Activated CD8-positive, alpha-beta memory T cell treated with anti-CD3 and anti-CD28 coated beads, Interleukin-2, amount 50 U/mL, for 24 hours (primary cell): ENCODE results near the gene ACVRL1.

Source experiments
- DNase-seq: peaks from one replicate; pipeline ENCODE4 v3.0.0-alpha.2; 2020; ENCODE audit errors: extremely low read depth

The ACVRL1 gene

GRCh38 chr12:51907083-51907855, at the start of gene ACVRL1:
Gene ACVRL1 (plus strand): TSS chr12:51907504. CDS start chr12:51912475, 4,971 bp downstream.
- no peak for DNase-seq

DNA sequence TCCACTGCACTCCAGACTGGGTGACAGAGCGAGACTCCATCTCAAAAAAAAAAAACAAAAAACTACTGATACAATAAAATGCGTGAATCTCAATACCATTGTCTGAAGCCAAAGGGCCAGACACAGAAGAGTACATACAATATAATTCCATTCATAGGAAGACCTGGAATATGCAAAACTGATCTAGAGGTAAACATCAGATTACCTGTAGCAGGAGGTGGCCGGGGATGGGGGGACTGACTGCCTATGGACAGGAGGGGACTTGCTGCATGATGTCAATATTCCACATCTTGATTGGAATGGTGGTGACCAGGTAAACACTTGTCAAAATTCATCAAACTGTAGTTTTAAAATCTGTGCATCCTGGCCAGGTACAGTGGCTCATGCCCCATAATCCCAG, 46.3 kb upstream of the ACVRL1 start:
- DNase-seq = no peak

- no peak for DNase-seq
Observed at GRCh38 chr12:51862947-51863346, 44.4 kb upstream of the ACVRL1 start.

DNA sequence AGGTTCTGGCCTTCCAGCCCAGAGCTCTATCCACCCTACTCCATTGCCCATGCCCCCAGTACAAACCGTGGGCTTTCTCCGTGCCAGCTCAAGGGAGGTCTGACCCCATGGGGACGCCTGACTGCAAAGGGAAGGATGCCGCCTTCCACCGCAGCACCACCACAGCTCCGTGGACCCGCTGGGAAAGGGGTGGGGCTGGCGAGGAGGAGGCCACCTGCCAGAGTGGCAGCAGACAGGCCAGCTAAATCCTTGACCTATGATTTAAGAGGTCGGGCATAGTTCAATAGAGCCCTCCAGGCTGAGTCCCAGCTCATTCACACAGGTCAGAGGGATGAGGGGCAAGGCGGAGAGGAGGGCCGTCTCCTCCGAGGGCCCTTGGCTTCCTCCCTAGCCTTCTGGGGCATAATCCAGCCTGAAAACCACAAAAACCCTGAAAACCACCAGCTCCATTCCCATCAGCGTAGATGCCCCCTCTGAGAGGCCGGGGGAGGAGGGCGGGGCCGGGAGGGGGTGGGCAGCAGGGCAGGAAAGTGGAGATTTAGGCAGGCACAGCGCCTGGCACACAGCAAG, 43.9 kb upstream of the ACVRL1 start:
- no peak for DNase-seq

- DNase-seq = no peak
Observed at GRCh38 chr12:51863933-51864832, 43.1 kb upstream of the ACVRL1 start.

DNA sequence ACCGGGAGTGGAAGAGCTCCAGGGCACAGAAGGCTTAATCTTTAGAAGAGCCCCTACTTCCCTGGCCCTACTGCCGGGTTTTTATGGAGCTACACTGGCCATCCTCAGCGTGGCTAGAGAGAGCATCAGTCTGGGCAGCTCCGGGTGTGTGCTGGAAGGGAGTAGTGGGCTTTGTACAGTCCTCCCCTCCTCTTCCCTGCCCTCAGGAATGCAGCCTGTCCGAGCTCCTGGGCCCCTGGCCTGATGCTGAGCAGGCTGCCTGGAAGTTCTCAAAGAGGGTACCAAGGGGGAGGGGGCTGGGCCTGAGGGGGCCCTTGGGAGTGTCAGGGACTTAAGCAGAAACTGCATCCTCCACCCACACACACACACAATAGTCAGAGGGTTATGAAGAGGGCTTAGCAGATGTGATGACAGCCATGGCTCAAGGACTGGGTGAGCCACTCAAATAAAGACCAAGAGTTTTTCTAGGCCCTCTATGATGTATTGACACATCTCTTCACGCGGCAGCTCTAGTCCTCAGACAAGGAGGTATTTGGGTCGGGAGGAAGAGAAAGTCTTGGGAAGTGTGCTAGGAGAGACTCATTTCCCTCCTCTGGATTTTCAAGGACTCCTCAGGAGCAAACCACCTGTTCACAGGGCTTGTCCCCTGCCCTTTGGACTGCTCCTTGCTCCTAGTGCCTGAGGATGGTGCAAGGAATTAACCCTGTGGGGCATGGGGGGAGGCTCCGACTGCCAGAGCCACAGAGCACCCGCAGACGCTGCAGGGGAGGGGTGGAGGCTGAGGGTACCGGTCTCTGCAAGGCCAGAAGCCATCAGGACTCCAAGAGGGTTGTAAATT, 42.3 kb upstream of the ACVRL1 start:
- DNase-seq = no peak

DNA sequence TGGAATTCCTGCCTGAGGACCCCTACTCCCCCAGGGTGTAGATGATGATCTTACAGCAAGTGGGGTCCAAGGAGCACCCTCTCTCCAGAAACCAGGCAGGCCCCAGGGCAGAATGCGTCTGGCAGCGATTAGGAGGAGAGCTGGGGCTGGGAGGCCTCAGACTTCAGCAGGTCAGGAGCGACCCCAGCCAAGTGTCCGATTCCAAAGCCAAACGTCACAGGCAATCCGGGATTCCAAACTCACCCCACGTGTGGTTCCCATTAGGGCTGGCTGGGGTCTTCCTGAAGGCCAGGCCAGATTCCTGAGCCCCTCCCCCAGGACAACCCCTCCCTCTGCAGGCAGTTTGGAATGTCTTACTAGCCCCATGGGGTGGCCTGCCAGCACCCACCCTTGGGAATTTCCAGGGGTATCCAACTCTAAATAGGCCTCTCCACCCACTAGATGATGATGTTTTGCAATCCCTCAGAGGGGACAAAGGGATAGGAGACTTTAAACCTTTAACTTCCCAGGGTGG, 41.5 kb upstream of the ACVRL1 start:
- no peak for DNase-seq

- no peak for DNase-seq
Observed at GRCh38 chr12:51866324-51866723, 41.0 kb upstream of the ACVRL1 start.

DNA sequence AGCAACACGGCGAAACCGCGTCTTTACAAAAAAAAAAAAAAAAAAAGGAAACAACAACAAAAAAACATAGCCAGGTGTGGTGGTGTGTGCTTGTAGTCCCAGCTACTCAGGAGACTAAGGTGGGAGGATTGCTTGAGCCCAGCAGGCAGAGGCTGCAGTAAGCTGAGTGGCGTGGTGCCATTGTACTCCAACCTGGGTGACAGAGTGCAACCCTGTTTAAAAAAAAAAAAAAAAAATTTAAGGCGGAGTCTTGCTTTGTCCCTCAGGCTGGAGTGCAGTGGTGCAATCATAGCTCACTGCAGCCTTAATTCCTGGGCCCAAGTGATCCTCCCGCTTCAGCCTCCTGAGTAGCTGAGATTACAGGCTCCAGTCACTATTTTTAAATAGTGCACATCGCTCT, 40.5 kb upstream of the ACVRL1 start:
- no peak for DNase-seq

GRCh38 chr12:51867371-51867770, 39.9 kb upstream of the ACVRL1 start:
- DNase-seq = no peak

GRCh38 chr12:51867796-51868428, 39.4 kb upstream of the ACVRL1 start:
- no peak for DNase-seq

DNA sequence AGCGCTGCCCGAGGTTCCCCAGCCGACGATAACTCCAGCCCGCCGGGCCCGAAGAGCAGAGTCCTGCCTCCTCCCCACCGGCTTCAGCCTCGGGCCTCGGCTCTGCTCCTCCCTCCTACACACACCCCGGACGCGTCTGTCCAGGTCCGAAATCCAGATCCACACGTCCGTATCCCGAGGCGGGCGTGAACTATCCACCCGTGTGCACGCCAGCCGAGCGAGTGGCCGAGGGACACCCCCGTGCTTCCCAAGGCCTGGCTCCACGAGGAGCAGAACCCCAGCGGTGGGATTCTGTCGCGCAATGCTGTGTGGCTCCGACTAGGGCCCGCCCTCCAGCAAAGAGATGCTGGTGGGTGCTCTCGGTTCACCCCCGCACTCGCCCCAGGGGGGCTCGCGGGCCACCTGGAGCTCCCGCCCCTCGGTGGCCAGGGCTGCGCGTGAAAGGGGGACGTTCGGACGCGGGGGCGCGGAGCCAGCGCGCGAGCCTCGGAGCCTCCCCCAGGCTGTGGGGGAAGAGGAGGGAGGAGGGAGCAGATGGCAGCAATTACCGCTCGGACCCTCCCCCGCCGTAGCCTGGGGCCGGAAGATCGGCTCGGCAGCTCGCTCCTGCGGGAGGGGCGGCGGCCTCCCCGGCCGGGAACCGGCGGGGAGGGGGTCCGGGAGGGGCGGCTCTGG, 38.3 kb upstream of the ACVRL1 start:
- no peak for DNase-seq

- no peak for DNase-seq
Observed at GRCh38 chr12:51869496-51869865, 37.8 kb upstream of the ACVRL1 start.

GRCh38 chr12:51869931-51870330, 37.4 kb upstream of the ACVRL1 start:
- no peak for DNase-seq

DNA sequence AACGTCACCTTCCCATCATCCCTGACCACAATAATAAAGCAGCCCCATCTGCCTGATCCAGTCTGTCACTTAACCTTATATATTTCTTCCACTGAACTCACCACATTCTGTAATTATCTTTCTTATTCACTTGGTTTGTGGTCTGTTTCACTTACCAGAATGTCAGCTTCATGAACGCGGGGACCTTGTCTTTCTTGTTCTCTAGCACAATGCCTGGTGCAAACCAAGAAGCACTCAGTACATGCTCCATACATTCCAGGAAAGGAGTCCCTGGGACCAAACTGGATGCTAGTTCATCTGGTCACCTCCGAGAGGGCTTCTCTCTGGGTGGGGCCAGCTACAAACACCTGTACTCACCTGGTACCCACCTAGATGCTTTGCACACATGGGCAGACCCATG, 36.8 kb upstream of the ACVRL1 start:
- DNase-seq = no peak

- DNase-seq = no peak
Observed at GRCh38 chr12:51871126-51871525, 36.2 kb upstream of the ACVRL1 start.

- no peak for DNase-seq
Observed at GRCh38 chr12:51871918-51872688, 35.2 kb upstream of the ACVRL1 start.

- DNase-seq = no peak
Observed at GRCh38 chr12:51872689-51872981, 34.7 kb upstream of the ACVRL1 start.

DNA sequence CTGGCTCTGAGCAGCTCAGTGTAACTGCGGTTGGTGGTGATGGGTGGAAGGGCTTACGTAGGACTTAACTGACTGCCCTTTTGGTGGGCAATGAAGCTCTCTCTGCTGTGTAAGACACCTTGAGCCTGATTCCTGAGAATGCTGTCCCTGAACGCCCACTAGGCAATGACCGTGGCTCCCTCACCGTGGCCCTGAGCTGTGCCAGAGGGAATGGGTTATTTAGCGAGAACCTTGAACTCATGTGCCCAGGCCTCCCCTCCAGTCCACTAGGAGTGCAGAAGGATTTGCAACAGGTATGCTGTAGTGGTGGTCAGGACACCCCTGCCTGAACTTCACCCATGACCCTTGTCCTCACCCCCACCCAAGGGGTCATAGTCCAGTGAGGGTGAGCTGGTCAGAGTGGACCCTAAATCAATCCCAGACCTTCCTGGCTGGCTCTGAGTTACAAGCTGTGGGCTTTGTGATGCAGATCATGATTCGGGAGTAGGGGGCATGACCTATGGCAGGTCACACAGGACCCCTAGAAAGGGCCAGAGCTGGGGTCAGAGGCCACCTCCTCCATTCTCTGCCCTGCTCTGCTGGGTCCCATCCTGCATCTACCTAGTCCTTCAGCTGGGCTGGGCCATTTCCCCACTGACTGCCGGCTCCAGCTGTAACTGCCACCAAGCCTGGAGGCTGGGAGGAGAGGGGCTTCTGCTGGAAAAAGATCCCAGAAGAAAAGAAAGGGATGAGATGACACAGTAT, 33.9 kb upstream of the ACVRL1 start:
- DNase-seq = no peak
